HepG2 (cell line): ENCODE results near the gene DNAJA3. TPM values are rescaled to one million over a fixed set of nuclear protein-coding genes. Genes with fewer than 3 reads are reported as not detected.

Experiments
- CHCHD3 ChIP-seq: sonication (generic); formaldehyde crosslinking; IDR thresholded peaks from 2 replicates; pipeline ENCODE4 v1.8.0; 2022; ENCODE audit warnings: mild to moderate bottlenecking, missing genetic modification reagents, moderate library complexity
- EP300 ChIP-seq, 3 experiments: sonication (generic) in 1 of 3; formaldehyde crosslinking in 1 of 3; IDR thresholded peaks; 2 replicates each; pipeline versions ENCODE4 v1.5.1 to v1.6.1; 2011 to 2020; ENCODE audit warnings: low read depth in 2 of 3, low read length in 2 of 3, borderline replicate concordance in 1 of 3, improper control_type of control experiment in 1 of 3, mild to moderate bottlenecking in 1 of 3, missing genetic modification reagents in 1 of 3, moderate library complexity in 1 of 3
- FOXM1 ChIP-seq: sonication (generic); formaldehyde crosslinking; IDR thresholded peaks from 2 replicates; pipeline ENCODE4 v1.5.0; 2020; ENCODE audit warnings: missing genetic modification reagents
- GFI1 ChIP-seq: sonication (generic); formaldehyde crosslinking; IDR thresholded peaks from 2 replicates; pipeline ENCODE4 v1.5.0; 2020; ENCODE audit warnings: missing genetic modification reagents, mild to moderate bottlenecking, borderline replicate concordance
- HMGXB3 ChIP-seq: sonication (generic); formaldehyde crosslinking; IDR thresholded peaks from 2 replicates; pipeline ENCODE4 v1.4.0; 2020; ENCODE audit warnings: missing genetic modification reagents, borderline replicate concordance
- NFE2L2 ChIP-seq: fragments of 150-350 bp; IDR thresholded peaks from 2 replicates; pipeline ENCODE4 v1.6.1; 2014; ENCODE audit warnings: low read length
- RARG ChIP-seq: sonication (generic); formaldehyde crosslinking; IDR thresholded peaks from 2 replicates; pipeline ENCODE4 v1.4.0; 2020; ENCODE audit warnings: low read depth, mild to moderate bottlenecking, missing genetic modification reagents
- SP5 ChIP-seq: IDR thresholded peaks from 2 replicates; pipeline ENCODE4 v1.6.1; 2016; ENCODE audit warnings: low read depth, borderline replicate concordance
- ZBTB1 ChIP-seq: sonication (generic); formaldehyde crosslinking; IDR thresholded peaks from 2 replicates; pipeline ENCODE4 v1.4.0; 2020; ENCODE audit warnings: missing genetic modification reagents, borderline replicate concordance
- ZNF280B ChIP-seq: sonication (generic); formaldehyde crosslinking; IDR thresholded peaks from 2 replicates; pipeline ENCODE4 v1.5.0; 2020; ENCODE audit warnings: missing genetic modification reagents, mild to moderate bottlenecking, borderline replicate concordance
- ZNF576 ChIP-seq: sonication (generic); formaldehyde crosslinking; IDR thresholded peaks from 2 replicates; pipeline ENCODE4 v1.4.0; 2020; ENCODE audit warnings: mild to moderate bottlenecking, missing genetic modification reagents
- ZSCAN30 ChIP-seq: sonication (generic); formaldehyde crosslinking; IDR thresholded peaks from 2 replicates; pipeline ENCODE4 v1.5.0; 2020; ENCODE audit warnings: mild to moderate bottlenecking, missing genetic modification reagents
- polyA plus RNA-seq, 8 experiments: library from polyadenylated mRNA; depleted of rRNA in 3 of 8; stranded (reverse) in 7 of 8; unstranded in 1 of 8; fragments of >200 nt; fragmentation: Illumina TruSeq in 4 of 8; extraction: Trizol in 4 of 8; gene quantifications; 2 replicates each; pipeline versions ENCODE4 v1.2.1 to v1.2.3, GENCODE V29; 2011 to 2016; ENCODE audit warnings: low read depth in 4 of 8, missing spikeins in 1 of 8, mixed read lengths in 1 of 8; ENCODE audit not compliant: insufficient read depth in 1 of 8
- total RNA-seq, 5 experiments: library from RNA; depleted of rRNA; stranded (reverse); fragments of >200 nt; fragmentation: Illumina TruSeq; extraction: Trizol; gene quantifications; 2 replicates each; pipeline ENCODE4 v1.2.3, GENCODE V29; 2016; ENCODE audit warnings: low read depth in 1 of 5
- TF ChIP-seq, protein P1 (sequence below): sonication (generic); formaldehyde crosslinking; IDR thresholded peaks from 2 replicates; pipeline ENCODE4 v1.4.0; 2020; ENCODE audit warnings: missing genetic modification reagents
- TF ChIP-seq, protein P2 (sequence below): sonication (generic); formaldehyde crosslinking; IDR thresholded peaks from 2 replicates; pipeline ENCODE4 v1.4.0; 2020; ENCODE audit warnings: missing genetic modification reagents, borderline replicate concordance
- TF ChIP-seq, protein P3 (sequence below): IDR thresholded peaks from 2 replicates; pipeline ENCODE4 v1.6.1; 2018; ENCODE audit warnings: missing genetic modification reagents
- TF ChIP-seq, protein P4 (sequence below): sonication (generic); formaldehyde crosslinking; IDR thresholded peaks from 2 replicates; pipeline ENCODE4 v1.8.0; 2022; ENCODE audit warnings: mild to moderate bottlenecking, missing genetic modification reagents

The DNAJA3 gene
- total and polyA plus RNA-seq, 2 of the 13 experiments (the other 11 are each of a cell fraction or from before 2014, with no cell fraction given), result 77.0 to 83.3 TPM

GRCh38 chr16:4426021-4426684 is 485 bp downstream of the DNAJA3 start (continued):
- TF ChIP-seq ZNF280B (CRISPR knock-in tag) (peak; percentile 66; the same call in 1 of the 2 replicates), ZNF576 (CRISPR knock-in tag) (no peak), NFE2L2 (no peak), RARG (CRISPR knock-in tag) (0 out of 2 replicates have a peak, but pooled peaks have one; percentile 43), FOXM1 (CRISPR knock-in tag) (no peak), GFI1 (peak; percentile 80), HMGXB3 (CRISPR knock-in tag) (no peak), ZSCAN30 (no peak), SP5 (CRISPR knock-in tag) (no peak), CHCHD3 (CRISPR knock-in tag) (no peak), EP300 (IDR thresholded peaks at IDR 0.05; ENCODE audit: low read depth in 2 of 2, low read length in 2 of 2) (peak in 1 of 2 experiments; percentile 16; a peak in 1 of 4 replicates), EP300 (CRISPR knock-in tag; IDR thresholded peaks at IDR 0.05; ENCODE audit: borderline replicate concordance) (no peak; the same call in 1 of the 2 replicates), ZBTB1 (no peak)
- TF ChIP-seq, protein P1, sequence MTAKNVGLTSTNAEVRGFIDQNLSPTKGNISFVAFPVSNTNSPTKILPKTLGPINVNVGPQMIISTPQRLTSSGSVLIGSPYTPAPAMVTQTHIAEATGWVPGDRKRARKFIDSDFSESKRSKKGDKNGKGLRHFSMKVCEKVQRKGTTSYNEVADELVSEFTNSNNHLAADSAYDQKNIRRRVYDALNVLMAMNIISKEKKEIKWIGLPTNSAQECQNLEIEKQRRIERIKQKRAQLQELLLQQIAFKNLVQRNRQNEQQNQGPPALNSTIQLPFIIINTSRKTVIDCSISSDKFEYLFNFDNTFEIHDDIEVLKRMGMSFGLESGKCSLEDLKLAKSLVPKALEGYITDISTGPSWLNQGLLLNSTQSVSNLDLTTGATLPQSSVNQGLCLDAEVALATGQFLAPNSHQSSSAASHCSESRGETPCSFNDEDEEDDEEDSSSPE (CRISPR knock-in tag), result no peak
- TF ChIP-seq, protein P2, sequence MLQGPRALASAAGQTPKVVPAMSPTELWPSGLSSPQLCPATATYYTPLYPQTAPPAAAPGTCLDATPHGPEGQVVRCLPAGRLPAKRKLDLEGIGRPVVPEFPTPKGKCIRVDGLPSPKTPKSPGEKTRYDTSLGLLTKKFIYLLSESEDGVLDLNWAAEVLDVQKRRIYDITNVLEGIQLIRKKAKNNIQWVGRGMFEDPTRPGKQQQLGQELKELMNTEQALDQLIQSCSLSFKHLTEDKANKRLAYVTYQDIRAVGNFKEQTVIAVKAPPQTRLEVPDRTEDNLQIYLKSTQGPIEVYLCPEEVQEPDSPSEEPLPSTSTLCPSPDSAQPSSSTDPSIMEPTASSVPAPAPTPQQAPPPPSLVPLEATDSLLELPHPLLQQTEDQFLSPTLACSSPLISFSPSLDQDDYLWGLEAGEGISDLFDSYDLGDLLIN (CRISPR knock-in tag), result 0 out of 2 replicates have a peak, but pooled peaks have one; percentile 19
- TF ChIP-seq, protein P3, sequence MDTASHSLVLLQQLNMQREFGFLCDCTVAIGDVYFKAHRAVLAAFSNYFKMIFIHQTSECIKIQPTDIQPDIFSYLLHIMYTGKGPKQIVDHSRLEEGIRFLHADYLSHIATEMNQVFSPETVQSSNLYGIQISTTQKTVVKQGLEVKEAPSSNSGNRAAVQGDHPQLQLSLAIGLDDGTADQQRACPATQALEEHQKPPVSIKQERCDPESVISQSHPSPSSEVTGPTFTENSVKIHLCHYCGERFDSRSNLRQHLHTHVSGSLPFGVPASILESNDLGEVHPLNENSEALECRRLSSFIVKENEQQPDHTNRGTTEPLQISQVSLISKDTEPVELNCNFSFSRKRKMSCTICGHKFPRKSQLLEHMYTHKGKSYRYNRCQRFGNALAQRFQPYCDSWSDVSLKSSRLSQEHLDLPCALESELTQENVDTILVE, result peak; percentile 83; the same call in 1 of the 2 replicates
- TF ChIP-seq, protein P4, sequence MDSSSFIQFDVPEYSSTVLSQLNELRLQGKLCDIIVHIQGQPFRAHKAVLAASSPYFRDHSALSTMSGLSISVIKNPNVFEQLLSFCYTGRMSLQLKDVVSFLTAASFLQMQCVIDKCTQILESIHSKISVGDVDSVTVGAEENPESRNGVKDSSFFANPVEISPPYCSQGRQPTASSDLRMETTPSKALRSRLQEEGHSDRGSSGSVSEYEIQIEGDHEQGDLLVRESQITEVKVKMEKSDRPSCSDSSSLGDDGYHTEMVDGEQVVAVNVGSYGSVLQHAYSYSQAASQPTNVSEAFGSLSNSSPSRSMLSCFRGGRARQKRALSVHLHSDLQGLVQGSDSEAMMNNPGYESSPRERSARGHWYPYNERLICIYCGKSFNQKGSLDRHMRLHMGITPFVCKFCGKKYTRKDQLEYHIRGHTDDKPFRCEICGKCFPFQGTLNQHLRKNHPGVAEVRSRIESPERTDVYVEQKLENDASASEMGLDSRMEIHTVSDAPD, result no peak
